GM19452 (cell line): ENCODE measurements around the gene ABCC11.

ENCODE experiments used
- ATAC-seq: cut with Tn5 transposase; IDR thresholded peaks from one replicate; pipeline ENCODE4 v1.9.1; 2021; ENCODE audit not compliant: unreplicated experiment

Gene ABCC11

GRCh38 chr16:48133455-48134211 lies 113.7 kb downstream of the ABCC11 start:
- no peak for ATAC-seq

DNA sequence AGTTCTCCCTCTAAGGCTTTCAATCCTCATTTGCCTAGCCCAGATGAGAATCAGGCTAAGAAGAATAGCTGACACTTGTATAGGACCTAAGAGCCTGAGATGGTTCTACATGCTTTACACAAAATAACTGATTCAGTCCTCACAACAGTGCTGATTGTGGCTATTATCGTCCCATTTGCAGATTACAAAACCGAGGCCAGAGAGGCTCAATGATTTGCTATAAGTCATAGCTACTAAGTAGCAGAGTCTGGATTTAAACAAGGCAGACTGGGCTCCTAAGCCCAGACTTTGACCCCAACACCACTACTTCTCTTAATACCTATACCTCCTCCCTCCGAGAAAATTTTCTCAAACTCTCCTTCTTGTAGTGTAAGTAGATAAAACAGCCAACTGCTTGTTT lies 114.6 kb downstream of the ABCC11 start:
- no peak for ATAC-seq

DNA sequence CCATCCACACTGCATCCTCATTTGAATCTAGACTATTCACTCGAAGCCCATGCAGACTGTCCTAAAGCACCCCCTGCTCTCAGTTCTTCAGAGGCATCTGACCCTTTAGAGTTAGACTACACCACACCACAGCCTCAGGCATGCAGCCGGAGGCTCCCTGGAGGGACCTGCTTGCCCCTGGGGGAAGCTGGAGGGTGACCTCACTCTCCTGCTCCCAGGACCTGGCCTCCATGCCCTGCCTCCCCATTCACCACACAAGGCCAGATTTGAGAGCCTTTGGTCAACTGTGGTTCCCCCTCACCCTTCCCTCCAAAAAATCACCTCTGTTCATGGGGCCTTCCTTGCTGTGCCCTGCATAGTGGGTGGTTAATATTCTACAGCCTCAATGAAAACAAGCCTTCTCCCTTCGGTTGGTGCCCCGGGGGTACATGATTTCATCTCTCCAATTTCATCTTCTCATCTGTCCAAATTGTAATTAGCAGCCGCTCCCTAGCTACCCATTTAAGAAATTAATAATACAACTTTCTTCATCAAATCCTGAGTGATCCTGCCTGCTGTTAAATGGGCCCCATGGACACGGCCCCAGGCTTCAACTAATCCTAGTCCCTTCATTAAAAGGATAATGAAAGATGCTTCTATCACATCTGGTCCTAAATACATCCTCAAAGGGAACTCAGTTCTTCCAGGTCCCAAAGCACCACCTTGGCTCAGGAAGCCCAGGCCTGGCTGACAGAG lies 116.0 kb downstream of the ABCC11 start:
- no peak for ATAC-seq

DNA sequence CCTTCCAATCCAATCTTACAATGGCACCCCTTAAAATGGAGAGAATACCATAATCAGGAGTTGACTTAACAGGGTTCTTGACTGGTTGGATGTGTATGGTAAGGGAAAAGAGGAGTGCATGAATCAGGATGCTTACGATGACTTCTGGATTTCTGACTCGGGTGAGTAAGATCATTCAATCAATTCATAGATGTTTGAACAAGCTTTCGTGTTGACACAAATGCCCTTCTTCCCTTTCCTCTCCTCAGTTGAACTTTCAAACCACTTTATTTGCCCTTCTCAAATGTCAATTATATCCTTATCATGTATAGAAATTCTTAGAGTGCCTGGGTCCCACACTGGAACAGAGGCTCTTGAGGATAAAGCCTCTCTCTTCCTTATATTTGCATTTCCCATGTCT lies 117.4 kb downstream of the ABCC11 start:
- ATAC-seq, result no peak

DNA sequence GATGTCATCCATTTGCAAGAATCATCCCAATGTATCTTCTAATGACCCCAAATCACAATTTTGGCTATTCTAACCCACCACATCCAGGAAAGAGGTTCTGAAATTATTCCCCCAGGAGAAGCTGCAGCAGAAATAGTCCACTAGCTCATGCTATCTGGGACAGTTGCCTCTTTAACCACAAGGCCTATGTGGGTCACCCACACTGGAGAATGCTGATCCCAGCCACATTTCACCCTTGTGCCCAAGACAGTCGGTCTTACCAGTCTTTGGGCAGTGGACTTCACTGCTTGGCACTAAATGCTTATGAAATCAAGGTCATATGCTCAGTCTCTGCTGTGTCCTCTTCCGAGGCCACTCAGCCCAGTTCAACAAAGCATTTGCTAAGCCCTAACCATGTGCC lies 118.6 kb downstream of the ABCC11 start:
- no peak for ATAC-seq

DNA sequence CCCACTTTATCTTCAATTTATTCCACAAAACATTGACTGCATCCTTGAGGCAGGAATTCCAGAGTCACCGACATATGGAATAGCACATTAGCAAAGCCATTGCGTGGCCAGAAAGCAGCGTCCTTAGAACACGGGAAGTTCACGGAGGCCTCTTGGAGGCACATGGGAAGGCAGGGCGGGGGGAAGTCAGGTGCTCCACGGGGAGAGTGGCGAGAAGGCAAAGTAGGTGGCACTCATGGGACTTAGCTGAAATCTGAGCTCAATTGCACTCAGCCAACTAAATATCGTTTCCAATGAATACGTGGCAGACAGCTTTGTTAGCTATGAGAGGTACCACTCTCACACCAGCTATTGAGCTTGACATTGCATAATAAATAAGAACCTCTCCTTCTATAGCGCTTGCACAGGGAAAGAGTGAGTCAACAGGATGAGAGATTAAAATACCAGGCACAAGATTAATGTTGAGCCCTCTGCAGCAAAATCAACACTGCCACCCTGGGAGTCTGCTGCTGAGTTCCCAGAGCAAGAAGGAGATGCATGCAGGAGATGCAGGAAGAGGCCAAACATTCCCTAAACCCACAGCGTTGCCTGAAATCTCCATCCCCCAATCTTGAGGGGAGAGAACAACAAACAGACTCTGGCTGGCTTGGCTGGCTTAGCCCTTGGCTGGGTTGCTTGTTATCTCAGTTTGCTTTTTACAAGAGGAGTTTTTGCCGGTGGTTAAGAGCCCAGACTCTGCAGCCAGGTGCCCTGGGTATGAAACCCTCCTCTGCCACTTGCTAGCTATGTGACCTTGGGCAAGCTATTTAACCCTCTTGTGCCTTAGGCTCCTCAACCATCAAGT lies 120.3 kb downstream of the ABCC11 start:
- no peak for ATAC-seq

GRCh38 chr16:48125888-48126287 lies 121.5 kb downstream of the ABCC11 start:
- no peak for ATAC-seq

DNA sequence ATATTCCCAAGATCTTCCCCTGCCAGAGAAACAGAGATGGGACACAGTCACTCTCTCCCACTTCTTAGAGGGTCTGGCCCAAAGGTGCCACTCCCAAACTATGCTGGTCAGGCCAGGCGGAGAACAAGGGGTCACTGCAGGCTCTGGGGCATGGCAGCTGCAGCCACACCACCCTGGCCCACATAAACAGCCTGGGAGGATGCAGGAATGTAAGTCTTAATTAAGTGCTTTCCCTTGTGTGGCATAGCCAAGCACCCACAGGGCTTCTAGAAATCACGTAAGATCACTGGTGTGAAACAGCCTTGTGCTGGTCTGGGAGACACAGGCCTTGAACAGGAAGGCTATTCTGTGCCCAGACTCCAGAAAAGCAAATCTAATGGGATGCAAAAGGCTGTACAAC lies 123.1 kb downstream of the ABCC11 start:
- no peak for ATAC-seq

GRCh38 chr16:48123104-48123788 lies 124.1 kb downstream of the ABCC11 start:
- no peak for ATAC-seq

- ATAC-seq, result no peak
Measured at GRCh38 chr16:48121276-48121675, 126.1 kb downstream of the ABCC11 start.

DNA sequence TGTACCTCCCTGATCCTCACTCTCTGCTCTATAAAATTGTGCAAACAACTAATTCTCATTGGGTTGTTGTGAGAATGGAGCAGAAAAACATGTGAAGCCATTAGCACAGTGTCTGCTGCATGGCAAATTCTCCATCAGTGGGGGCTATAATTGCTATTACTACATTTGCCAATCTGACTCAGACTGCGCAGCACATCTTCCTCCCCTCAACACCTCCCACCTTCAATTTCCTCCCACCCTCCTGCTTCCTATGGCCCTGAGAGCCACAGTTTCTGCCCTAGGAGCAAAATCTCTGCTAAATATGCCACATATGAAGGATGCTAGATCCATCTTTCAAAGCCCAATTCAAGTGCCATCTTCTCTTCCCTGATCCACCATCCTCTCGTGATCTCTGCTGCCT lies 128.5 kb downstream of the ABCC11 start:
- ATAC-seq, result no peak

GRCh38 chr16:48117217-48118105 lies 129.9 kb downstream of the ABCC11 start:
- peak; percentile 86 for ATAC-seq
